Skin epidermis (tissue), 12 donors: Measurements from ENCODE around the gene TFPI.
"Not testable (repeated sequence)": the region's sequence is repeated elsewhere in the genome, so short reads cannot be mapped to it uniquely, and the experiment has no call there.

Experiments used
- H3K27ac ChIP-seq, 21 experiments: fragments of 200-600 bp; sonication (generic) in 11 of 21; one replicate each; pipeline ENCODE4 v1.5.0; 2020; ENCODE audit warnings: mild to moderate bottlenecking in 3 of 21, inconsistent platforms in 2 of 21, moderate library complexity in 2 of 21
- H3K4me3 ChIP-seq, 7 experiments: fragments of 200-600 bp; sonication (generic) in 2 of 7; one replicate each; pipeline ENCODE4 v1.5.0; 2020; ENCODE audit warnings: inconsistent platforms in 2 of 7, mild to moderate bottlenecking in 2 of 7, moderate library complexity in 1 of 7

Gene TFPI

GRCh38 chr2:187532333-187533120 lies 21.7 kb downstream of the TFPI start:
- H3K27ac ChIP-seq, result no peak overlapping the region

GRCh38 chr2:187529977-187530721 lies 24.1 kb downstream of the TFPI start:
- no peak overlapping the region for H3K27ac ChIP-seq

More at GRCh38 chr2:187532333-187533120, 21.7 kb downstream of the TFPI start:
- H3K4me3 ChIP-seq, result no peak overlapping the region

GRCh38 chr2:187529248-187529976 lies 24.8 kb downstream of the TFPI start:
- peak overlapping the region in 1 of 21 experiments; percentile 36 for H3K27ac ChIP-seq
- H3K4me3 ChIP-seq, result no peak overlapping the region

More at GRCh38 chr2:187529977-187530721, 24.1 kb downstream of the TFPI start:
- no peak overlapping the region for H3K4me3 ChIP-seq

- H3K4me3 ChIP-seq, result no peak overlapping the region
- peak overlapping the region in 2 of 21 experiments; percentile 22 to 39 for H3K27ac ChIP-seq
Measured at GRCh38 chr2:187528042-187528441, 26.2 kb downstream of the TFPI start.

GRCh38 chr2:187527262-187527661 lies 27.0 kb downstream of the TFPI start:
- H3K4me3 ChIP-seq, result no peak overlapping the region
- peak overlapping the region in 6 of 21 experiments; percentile 7 to 52 (median 36) for H3K27ac ChIP-seq

- H3K4me3 ChIP-seq, result no peak overlapping the region
Measured at GRCh38 chr2:187526792-187527191, 27.4 kb downstream of the TFPI start.

GRCh38 chr2:187525163-187525900 lies 28.9 kb downstream of the TFPI start:
- Histone ChIP-seq H3K27ac (peak overlapping the region in 5 of 21 experiments; percentile 15 to 40 (median 19)), H3K4me3 (no peak overlapping the region)

More at GRCh38 chr2:187526792-187527191, 27.4 kb downstream of the TFPI start:
- H3K27ac ChIP-seq, result peak overlapping the region in 6 of 21 experiments; percentile 7 to 52 (median 28)

GRCh38 chr2:187523325-187523724 lies 30.9 kb downstream of the TFPI start:
- Histone ChIP-seq H3K27ac (no peak overlapping the region), H3K4me3 (no peak overlapping the region)

GRCh38 chr2:187520121-187520624 lies 34.1 kb downstream of the TFPI start:
- H3K4me3 ChIP-seq, result no peak overlapping the region

GRCh38 chr2:187519419-187520120 lies 34.7 kb downstream of the TFPI start:
- Histone ChIP-seq H3K4me3 (no peak overlapping the region), H3K27ac (peak overlapping the region in 3 of 21 experiments; percentile 27 to 51 (median 37))

More at GRCh38 chr2:187520121-187520624, 34.1 kb downstream of the TFPI start:
- peak overlapping the region in 4 of 21 experiments; percentile 18 to 51 (median 32) for H3K27ac ChIP-seq

- not testable (repeated sequence) for H3K27ac ChIP-seq, H3K4me3 ChIP-seq
Measured at GRCh38 chr2:187517750-187518361, 36.4 kb downstream of the TFPI start.

GRCh38 chr2:187516630-187517510 lies 37.4 kb downstream of the TFPI start:
- not testable (repeated sequence) for H3K4me3 ChIP-seq, H3K27ac ChIP-seq

- H3K27ac ChIP-seq, result no peak overlapping the region
- no peak overlapping the region for H3K4me3 ChIP-seq
Measured at GRCh38 chr2:187514930-187515329, 39.3 kb downstream of the TFPI start.

- not testable (repeated sequence) for H3K4me3 ChIP-seq, H3K27ac ChIP-seq
Measured at GRCh38 chr2:187514235-187514829, 39.9 kb downstream of the TFPI start.

- not testable (repeated sequence) for H3K27ac ChIP-seq, H3K4me3 ChIP-seq
Measured at GRCh38 chr2:187513460-187514234, 40.6 kb downstream of the TFPI start.
